Endodermal cell (in vitro differentiated cells): ENCODE results near the gene FAM200B. TPM values are rescaled to one million over a fixed set of nuclear protein-coding genes. Genes with fewer than 3 reads are reported as not detected.

Experiments used
- DNase-seq: peaks from one replicate; pipeline ENCODE4 v3.0.0-alpha.2; 2017
- H3K27ac ChIP-seq: 2 replicates; pipeline ENCODE4 v1.5.1; 2013; ENCODE audit warnings: mild to moderate bottlenecking, low read depth, low read length, moderate library complexity
- H3K27me3 ChIP-seq: 2 replicates; pipeline ENCODE4 v1.6.1; 2013; ENCODE audit warnings: mild to moderate bottlenecking, low read length, moderate library complexity; ENCODE audit not compliant: insufficient read depth, control insufficient read depth, poor library complexity, severe bottlenecking
- H3K36me3 ChIP-seq: 2 replicates; pipeline ENCODE4 v1.7.0; 2013; ENCODE audit warnings: mild to moderate bottlenecking, low read length, moderate library complexity; ENCODE audit not compliant: control insufficient read depth, insufficient read depth
- H3K4me1 ChIP-seq: one replicate; pipeline ENCODE4 v1.7.0; 2013; ENCODE audit warnings: low read length; ENCODE audit not compliant: control insufficient read depth, insufficient read depth
- H3K4me3 ChIP-seq: 2 replicates; pipeline ENCODE4 v1.5.1; 2013; ENCODE audit warnings: mild to moderate bottlenecking, low read length, moderate library complexity
- H3K9ac ChIP-seq: 2 replicates; pipeline ENCODE4 v1.6.1; 2013; ENCODE audit warnings: mild to moderate bottlenecking, low read length, moderate library complexity; ENCODE audit not compliant: poor library complexity, severe bottlenecking; ENCODE audit errors: extremely low read depth
- H3K9me3 ChIP-seq: 2 replicates; pipeline ENCODE4 v1.6.1; 2013; ENCODE audit warnings: mild to moderate bottlenecking, low read length, moderate library complexity; ENCODE audit not compliant: control insufficient read depth
- H3K27ac Mint-ChIP-seq: 2 replicates; pipeline ENCODE4 v1.8.0; 2020; ENCODE audit warnings: mixed read lengths
- H3K27me3 Mint-ChIP-seq: 2 replicates; pipeline ENCODE4 v1.8.0; 2021; ENCODE audit warnings: mild to moderate bottlenecking, mixed read lengths; ENCODE audit not compliant: insufficient read depth
- H3K36me3 Mint-ChIP-seq: 2 replicates; pipeline ENCODE4 v1.8.0; 2020; ENCODE audit warnings: low read depth, mixed read lengths
- H3K4me1 Mint-ChIP-seq: 2 replicates; pipeline ENCODE4 v1.8.0; 2020; ENCODE audit warnings: mixed read lengths
- H3K4me3 Mint-ChIP-seq: 2 replicates; pipeline ENCODE4 v1.8.0; 2020; ENCODE audit warnings: mild to moderate bottlenecking, moderate library complexity, mixed read lengths
- H3K9me3 Mint-ChIP-seq: 2 replicates; pipeline ENCODE4 v1.8.0; 2020; ENCODE audit warnings: mild to moderate bottlenecking, mixed read lengths
- CTCF ChIP-seq: fragments of 200-600 bp; sonication (generic); conservative IDR thresholded peaks from 2 replicates; pipeline ENCODE4 v1.5.0; 2021; ENCODE audit warnings: antibody characterized with exemption, mild to moderate bottlenecking
- WGBS, 2 experiments: methylation state at CpG; one replicate each; pipeline versions ENCODE4 v1.1.5 to v1.1.7; 2013; ENCODE audit warnings: missing lambda C conversion rate in 2 of 2, mixed read lengths in 1 of 2; ENCODE audit not compliant: insufficient coverage in 1 of 2, insufficient read length in 1 of 2; 5-methylcytosine and 5-hydroxymethylcytosine counted together
- total RNA-seq, 2 donors: library from RNA; stranded (reverse); fragmentation: NEBNext Ultra II Directional in 1 of 2; extraction: Animal tissue kit (Norgen Biotek cat#: 25700) in 1 of 2; gene quantifications; 2 replicates in 1 of 2; 3 replicates in 1 of 2; pipeline ENCODE4 v1.2.1, GENCODE V29; 2021

Gene FAM200B
- total RNA-seq, 2 donors from 2014 or later: 18.1 to 27.8 TPM

DNA sequence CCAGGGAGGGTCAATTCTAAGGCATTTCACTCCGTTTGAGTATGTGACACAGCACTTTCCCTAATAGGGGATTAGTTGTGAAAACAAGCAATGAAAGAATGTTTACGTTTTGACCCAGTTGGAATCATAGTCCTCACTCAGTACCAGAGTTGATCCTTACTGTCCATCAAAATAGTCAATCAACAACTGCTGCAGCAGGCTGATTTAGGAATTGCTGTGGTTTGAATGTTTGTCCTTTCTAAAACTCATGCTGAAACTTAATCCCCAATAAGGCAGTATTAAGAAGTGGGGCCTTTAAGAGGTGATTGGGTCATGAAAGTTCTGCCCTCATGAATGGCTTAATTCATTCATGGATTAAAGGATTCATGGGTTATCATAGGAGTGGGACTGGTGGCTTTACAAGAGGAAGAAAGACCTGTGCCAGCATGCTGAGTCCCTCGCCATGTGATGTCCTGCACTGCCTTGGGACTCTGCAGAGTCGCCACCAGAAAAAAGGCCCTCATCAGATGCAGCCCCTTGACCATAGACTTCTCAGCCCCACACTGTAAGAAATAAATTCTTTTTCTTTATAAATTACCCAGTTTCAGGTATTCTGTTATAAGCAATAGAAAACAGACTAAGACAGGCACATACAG lies 23.4 kb upstream of the FAM200B start:
- Histone ChIP-seq H3K4me3 (no peak overlapping the region), H3K4me1 (peaks cover 10% of the 10 kb centered on the region), H3K36me3 (no peaks in the 10 kb centered on the region), H3K27ac (no peak overlapping the region), H3K27me3 (no peaks in the 10 kb centered on the region), H3K9me3 (no peaks in the 10 kb centered on the region), H3K9ac (no peak overlapping the region)
- H3K4me3 Mint-ChIP-seq: no peak overlapping the region
- H3K27me3 Mint-ChIP-seq: no peaks in the 10 kb centered on the region
- peaks cover 37% of the 10 kb centered on the region for H3K4me1 Mint-ChIP-seq
- peak overlapping the region; percentile 14 for H3K27ac Mint-ChIP-seq
- no peak for DNase-seq
- no peaks in the 10 kb centered on the region for H3K9me3 Mint-ChIP-seq
- no peaks in the 10 kb centered on the region for H3K36me3 Mint-ChIP-seq
- WGBS, 2 experiments: 83 to 89% methylated on average over 4 of the region's 4 CpGs
- no peak for TF ChIP-seq CTCF

GRCh38 chr4:15658781-15659180 lies 22.8 kb upstream of the FAM200B start:
- no peak for DNase-seq
- WGBS, 2 experiments: 90 to 100% methylated on average over 1 to 2 of the region's 2 CpGs
- Mint-ChIP-seq H3K9me3 (no peaks in the 10 kb centered on the region), H3K36me3 (no peaks in the 10 kb centered on the region), H3K27ac (no peak overlapping the region), H3K27me3 (no peaks in the 10 kb centered on the region), H3K4me3 (no peak overlapping the region), H3K4me1 (peaks cover 31% of the 10 kb centered on the region)
- Histone ChIP-seq H3K27ac (no peak overlapping the region), H3K4me3 (no peak overlapping the region), H3K9me3 (no peaks in the 10 kb centered on the region), H3K27me3 (no peaks in the 10 kb centered on the region), H3K4me1 (peaks cover 10% of the 10 kb centered on the region), H3K9ac (no peak overlapping the region), H3K36me3 (no peaks in the 10 kb centered on the region)
- no peak for TF ChIP-seq CTCF

GRCh38 chr4:15659768-15660570 lies 21.7 kb upstream of the FAM200B start:
- H3K4me1 ChIP-seq: peaks cover 10% of the 10 kb centered on the region
- TF ChIP-seq CTCF: no peak
- peaks cover 27% of the 10 kb centered on the region for H3K4me1 Mint-ChIP-seq
- H3K36me3 ChIP-seq: no peaks in the 10 kb centered on the region
- no peak overlapping the region for H3K4me3 ChIP-seq
- no peaks in the 10 kb centered on the region for H3K27me3 Mint-ChIP-seq
- no peak overlapping the region for H3K9ac ChIP-seq
- H3K27me3 ChIP-seq: no peaks in the 10 kb centered on the region
- no peak overlapping the region for H3K27ac ChIP-seq
- no peaks in the 10 kb centered on the region for H3K36me3 Mint-ChIP-seq
- no peak for DNase-seq
- H3K9me3 Mint-ChIP-seq: no peaks in the 10 kb centered on the region
- no peak overlapping the region for H3K27ac Mint-ChIP-seq
- 84% methylated on average over 5 of the region's 5 CpGs; no CpG with 5 or more reads in 1 of the 2 experiments for WGBS, 2 experiments
- H3K4me3 Mint-ChIP-seq: no peak overlapping the region
- no peaks in the 10 kb centered on the region for H3K9me3 ChIP-seq
